ENCODE data around the gene ENGASE. TPM values are rescaled to one million over a fixed set of nuclear protein-coding genes. Genes with fewer than 3 reads are reported as not detected.

ENGASE gene
- total and polyA plus RNA-seq, 2 experiments from 2014 or later, result 9.0 to 27.1 TPM

DNA sequence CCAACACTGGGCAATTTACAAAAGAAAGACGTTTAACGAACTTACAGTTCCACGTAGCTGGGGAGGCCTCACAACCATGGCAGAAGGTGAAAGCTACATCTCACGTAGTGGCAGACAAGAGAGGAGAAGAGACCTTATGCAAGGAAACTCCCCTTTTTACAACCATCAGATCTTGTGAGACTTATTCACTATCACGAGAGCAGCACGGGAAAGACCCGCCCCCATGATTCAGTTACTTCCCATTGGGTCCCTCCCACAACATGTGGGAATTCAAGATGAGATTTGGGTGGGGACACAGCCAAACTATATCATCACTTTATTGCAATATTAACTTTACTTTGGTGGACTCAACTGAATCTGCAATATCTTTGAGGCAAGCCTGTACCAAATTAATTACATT lies 11.9 kb upstream of the ENGASE start:
- ATAC-seq (no peak), DNase-seq (ENCODE audit: low spot score) (no peak)
- Histone ChIP-seq H2AFZ (no peak overlapping the region), H3K36me3 (ENCODE audit: insufficient read depth) (no peaks in the 10 kb centered on the region), H3K79me2 (replicated peaks; ENCODE audit: insufficient read depth) (no peaks in the 10 kb centered on the region), H4K20me1 (replicated peaks; ENCODE audit: insufficient read depth) (no peaks in the 10 kb centered on the region), H3K4me3 (no peak overlapping the region), H3K4me1 (ENCODE audit: insufficient read depth) (no peaks in the 10 kb centered on the region), H3K4me2 (no peak overlapping the region), H3K27me3 (ENCODE audit: insufficient read depth) (no peaks in the 10 kb centered on the region), H3K27ac (ENCODE audit: low read depth) (no peak overlapping the region), H3K9me2 (ENCODE audit: insufficient read depth) (no peaks in the 10 kb centered on the region), H3F3A (replicated peaks; ENCODE audit: low read depth) (no peaks in the 10 kb centered on the region)
- H3K4me3 Mint-ChIP-seq, result no peak overlapping the region
- TF ChIP-seq EZH2phosphoT487 (IDR thresholded peaks at IDR 0.05; ENCODE audit: unreplicated experiment), result no peak
- no peak for TF ChIP-seq POLR2AphosphoS5 (IDR thresholded peaks at IDR 0.05; ENCODE audit: low read depth)
- TF ChIP-seq, protein P1, sequence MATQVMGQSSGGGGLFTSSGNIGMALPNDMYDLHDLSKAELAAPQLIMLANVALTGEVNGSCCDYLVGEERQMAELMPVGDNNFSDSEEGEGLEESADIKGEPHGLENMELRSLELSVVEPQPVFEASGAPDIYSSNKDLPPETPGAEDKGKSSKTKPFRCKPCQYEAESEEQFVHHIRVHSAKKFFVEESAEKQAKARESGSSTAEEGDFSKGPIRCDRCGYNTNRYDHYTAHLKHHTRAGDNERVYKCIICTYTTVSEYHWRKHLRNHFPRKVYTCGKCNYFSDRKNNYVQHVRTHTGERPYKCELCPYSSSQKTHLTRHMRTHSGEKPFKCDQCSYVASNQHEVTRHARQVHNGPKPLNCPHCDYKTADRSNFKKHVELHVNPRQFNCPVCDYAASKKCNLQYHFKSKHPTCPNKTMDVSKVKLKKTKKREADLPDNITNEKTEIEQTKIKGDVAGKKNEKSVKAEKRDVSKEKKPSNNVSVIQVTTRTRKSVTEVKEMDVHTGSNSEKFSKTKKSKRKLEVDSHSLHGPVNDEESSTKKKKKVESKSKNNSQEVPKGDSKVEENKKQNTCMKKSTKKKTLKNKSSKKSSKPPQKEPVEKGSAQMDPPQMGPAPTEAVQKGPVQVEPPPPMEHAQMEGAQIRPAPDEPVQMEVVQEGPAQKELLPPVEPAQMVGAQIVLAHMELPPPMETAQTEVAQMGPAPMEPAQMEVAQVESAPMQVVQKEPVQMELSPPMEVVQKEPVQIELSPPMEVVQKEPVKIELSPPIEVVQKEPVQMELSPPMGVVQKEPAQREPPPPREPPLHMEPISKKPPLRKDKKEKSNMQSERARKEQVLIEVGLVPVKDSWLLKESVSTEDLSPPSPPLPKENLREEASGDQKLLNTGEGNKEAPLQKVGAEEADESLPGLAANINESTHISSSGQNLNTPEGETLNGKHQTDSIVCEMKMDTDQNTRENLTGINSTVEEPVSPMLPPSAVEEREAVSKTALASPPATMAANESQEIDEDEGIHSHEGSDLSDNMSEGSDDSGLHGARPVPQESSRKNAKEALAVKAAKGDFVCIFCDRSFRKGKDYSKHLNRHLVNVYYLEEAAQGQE (IDR thresholded peaks at IDR 0.05; ENCODE audit: unreplicated experiment), result no peak
- no peak for TF ChIP-seq EZH2 (IDR thresholded peaks at IDR 0.05; ENCODE audit: low read depth, unreplicated experiment)
- TF ChIP-seq NANOG (IDR thresholded peaks at IDR 0.05; ENCODE audit: borderline replicate concordance), result no peak
- no peaks in the 10 kb centered on the region for H3K36me3 Mint-ChIP-seq (ENCODE audit: low read depth)
- no peaks in the 10 kb centered on the region; the same call in 2 of the 3 replicates for H3K9me3 Mint-ChIP-seq
- H3K4me1 Mint-ChIP-seq, result no peaks in the 10 kb centered on the region
- H3K27me3 Mint-ChIP-seq (ENCODE audit: insufficient read depth, low read depth, poor library complexity), result peaks cover 12% of the 10 kb centered on the region
- H3K27ac Mint-ChIP-seq, result no peak overlapping the region

DNA sequence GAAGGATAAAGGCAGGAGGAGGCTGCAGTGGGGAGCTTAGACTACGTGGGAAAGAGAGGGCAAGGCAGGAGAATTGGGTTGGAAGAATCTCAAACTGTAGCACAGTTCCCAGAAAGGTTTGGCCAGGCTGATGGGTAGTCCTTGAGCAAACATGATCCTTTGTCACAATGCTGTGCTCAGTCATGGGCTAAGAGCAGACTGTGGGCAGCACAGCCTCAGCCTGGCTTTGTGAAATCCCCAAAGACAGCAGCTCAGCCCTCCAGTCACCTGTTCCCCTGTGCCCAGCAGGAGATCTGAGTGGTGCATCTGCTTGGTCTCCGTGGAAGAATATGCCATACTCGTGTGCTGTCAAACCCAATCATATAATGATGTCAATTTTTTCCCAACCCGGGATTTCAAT lies 10.6 kb upstream of the ENGASE start:
- ATAC-seq (no peak), DNase-seq (ENCODE audit: low spot score) (no peak)
- H3K27ac Mint-ChIP-seq, result no peak overlapping the region
- H3K4me1 Mint-ChIP-seq, result no peaks in the 10 kb centered on the region
- Histone ChIP-seq H3K27me3 (ENCODE audit: insufficient read depth) (no peaks in the 10 kb centered on the region), H3K4me2 (no peak overlapping the region), H3K4me3 (no peak overlapping the region), H4K20me1 (replicated peaks; ENCODE audit: insufficient read depth) (no peaks in the 10 kb centered on the region), H3K27ac (ENCODE audit: low read depth) (no peak overlapping the region), H3K36me3 (ENCODE audit: insufficient read depth) (no peaks in the 10 kb centered on the region), H3F3A (replicated peaks; ENCODE audit: low read depth) (no peaks in the 10 kb centered on the region), H3K9me2 (ENCODE audit: insufficient read depth) (no peaks in the 10 kb centered on the region), H2AFZ (no peak overlapping the region), H3K79me2 (replicated peaks; ENCODE audit: insufficient read depth) (no peaks in the 10 kb centered on the region), H3K4me1 (ENCODE audit: insufficient read depth) (no peaks in the 10 kb centered on the region)
- H3K4me3 Mint-ChIP-seq, result no peak overlapping the region
- no peaks in the 10 kb centered on the region for H3K9me3 Mint-ChIP-seq
- peaks cover 9% of the 10 kb centered on the region for H3K27me3 Mint-ChIP-seq (ENCODE audit: insufficient read depth, low read depth, poor library complexity)
- no peaks in the 10 kb centered on the region for H3K36me3 Mint-ChIP-seq (ENCODE audit: low read depth)
- TF ChIP-seq POLR2AphosphoS5 (IDR thresholded peaks at IDR 0.05; ENCODE audit: low read depth), result no peak
- TF ChIP-seq, protein P1 (IDR thresholded peaks at IDR 0.05; ENCODE audit: unreplicated experiment), result no peak
- TF ChIP-seq JUNB (IDR thresholded peaks at IDR 0.05; ENCODE audit: unreplicated experiment), result no peak
- TF ChIP-seq, protein P2, sequence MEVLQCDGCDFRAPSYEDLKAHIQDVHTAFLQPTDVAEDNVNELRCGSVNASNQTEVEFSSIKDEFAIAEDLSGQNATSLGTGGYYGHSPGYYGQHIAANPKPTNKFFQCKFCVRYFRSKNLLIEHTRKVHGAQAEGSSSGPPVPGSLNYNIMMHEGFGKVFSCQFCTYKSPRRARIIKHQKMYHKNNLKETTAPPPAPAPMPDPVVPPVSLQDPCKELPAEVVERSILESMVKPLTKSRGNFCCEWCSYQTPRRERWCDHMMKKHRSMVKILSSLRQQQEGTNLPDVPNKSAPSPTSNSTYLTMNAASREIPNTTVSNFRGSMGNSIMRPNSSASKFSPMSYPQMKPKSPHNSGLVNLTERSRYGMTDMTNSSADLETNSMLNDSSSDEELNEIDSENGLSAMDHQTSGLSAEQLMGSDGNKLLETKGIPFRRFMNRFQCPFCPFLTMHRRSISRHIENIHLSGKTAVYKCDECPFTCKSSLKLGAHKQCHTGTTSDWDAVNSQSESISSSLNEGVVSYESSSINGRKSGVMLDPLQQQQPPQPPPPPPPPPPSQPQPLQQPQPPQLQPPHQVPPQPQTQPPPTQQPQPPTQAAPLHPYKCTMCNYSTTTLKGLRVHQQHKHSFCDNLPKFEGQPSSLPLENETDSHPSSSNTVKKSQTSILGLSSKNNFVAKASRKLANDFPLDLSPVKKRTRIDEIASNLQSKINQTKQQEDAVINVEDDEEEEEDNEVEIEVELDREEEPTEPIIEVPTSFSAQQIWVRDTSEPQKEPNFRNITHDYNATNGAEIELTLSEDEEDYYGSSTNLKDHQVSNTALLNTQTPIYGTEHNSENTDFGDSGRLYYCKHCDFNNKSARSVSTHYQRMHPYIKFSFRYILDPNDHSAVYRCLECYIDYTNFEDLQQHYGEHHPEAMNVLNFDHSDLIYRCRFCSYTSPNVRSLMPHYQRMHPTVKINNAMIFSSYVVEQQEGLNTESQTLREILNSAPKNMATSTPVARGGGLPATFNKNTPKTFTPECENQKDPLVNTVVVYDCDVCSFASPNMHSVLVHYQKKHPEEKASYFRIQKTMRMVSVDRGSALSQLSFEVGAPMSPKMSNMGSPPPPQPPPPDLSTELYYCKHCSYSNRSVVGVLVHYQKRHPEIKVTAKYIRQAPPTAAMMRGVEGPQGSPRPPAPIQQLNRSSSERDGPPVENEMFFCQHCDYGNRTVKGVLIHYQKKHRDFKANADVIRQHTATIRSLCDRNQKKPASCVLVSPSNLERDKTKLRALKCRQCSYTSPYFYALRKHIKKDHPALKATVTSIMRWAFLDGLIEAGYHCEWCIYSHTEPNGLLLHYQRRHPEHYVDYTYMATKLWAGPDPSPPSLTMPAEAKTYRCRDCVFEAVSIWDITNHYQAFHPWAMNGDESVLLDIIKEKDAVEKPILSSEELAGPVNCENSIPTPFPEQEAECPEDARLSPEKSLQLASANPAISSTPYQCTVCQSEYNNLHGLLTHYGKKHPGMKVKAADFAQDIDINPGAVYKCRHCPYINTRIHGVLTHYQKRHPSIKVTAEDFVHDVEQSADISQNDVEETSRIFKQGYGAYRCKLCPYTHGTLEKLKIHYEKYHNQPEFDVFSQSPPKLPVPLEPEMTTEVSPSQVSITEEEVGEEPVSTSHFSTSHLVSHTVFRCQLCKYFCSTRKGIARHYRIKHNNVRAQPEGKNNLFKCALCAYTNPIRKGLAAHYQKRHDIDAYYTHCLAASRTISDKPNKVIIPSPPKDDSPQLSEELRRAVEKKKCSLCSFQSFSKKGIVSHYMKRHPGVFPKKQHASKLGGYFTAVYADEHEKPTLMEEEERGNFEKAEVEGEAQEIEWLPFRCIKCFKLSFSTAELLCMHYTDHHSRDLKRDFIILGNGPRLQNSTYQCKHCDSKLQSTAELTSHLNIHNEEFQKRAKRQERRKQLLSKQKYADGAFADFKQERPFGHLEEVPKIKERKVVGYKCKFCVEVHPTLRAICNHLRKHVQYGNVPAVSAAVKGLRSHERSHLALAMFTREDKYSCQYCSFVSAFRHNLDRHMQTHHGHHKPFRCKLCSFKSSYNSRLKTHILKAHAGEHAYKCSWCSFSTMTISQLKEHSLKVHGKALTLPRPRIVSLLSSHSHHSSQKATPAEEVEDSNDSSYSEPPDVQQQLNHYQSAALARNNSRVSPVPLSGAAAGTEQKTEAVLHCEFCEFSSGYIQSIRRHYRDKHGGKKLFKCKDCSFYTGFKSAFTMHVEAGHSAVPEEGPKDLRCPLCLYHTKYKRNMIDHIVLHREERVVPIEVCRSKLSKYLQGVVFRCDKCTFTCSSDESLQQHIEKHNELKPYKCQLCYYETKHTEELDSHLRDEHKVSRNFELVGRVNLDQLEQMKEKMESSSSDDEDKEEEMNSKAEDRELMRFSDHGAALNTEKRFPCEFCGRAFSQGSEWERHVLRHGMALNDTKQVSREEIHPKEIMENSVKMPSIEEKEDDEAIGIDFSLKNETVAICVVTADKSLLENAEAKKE (CRISPR knock-in tag; IDR thresholded peaks at IDR 0.05), result no peak
- TF ChIP-seq EZH2phosphoT487 (IDR thresholded peaks at IDR 0.05; ENCODE audit: unreplicated experiment), result no peak
- TF ChIP-seq NANOG (IDR thresholded peaks at IDR 0.05; ENCODE audit: borderline replicate concordance), result no peak
- TF ChIP-seq ZNF331 (CRISPR knock-in tag; IDR thresholded peaks at IDR 0.05; ENCODE audit: low read depth), result no peak

Data from GM23338 (cell line).